ENCODE results near the gene TTF2.
"Not testable (repeated sequence)": the region's sequence is repeated elsewhere in the genome, so short reads cannot be mapped to it uniquely, and the experiment has no call there.

The TTF2 gene

DNA sequence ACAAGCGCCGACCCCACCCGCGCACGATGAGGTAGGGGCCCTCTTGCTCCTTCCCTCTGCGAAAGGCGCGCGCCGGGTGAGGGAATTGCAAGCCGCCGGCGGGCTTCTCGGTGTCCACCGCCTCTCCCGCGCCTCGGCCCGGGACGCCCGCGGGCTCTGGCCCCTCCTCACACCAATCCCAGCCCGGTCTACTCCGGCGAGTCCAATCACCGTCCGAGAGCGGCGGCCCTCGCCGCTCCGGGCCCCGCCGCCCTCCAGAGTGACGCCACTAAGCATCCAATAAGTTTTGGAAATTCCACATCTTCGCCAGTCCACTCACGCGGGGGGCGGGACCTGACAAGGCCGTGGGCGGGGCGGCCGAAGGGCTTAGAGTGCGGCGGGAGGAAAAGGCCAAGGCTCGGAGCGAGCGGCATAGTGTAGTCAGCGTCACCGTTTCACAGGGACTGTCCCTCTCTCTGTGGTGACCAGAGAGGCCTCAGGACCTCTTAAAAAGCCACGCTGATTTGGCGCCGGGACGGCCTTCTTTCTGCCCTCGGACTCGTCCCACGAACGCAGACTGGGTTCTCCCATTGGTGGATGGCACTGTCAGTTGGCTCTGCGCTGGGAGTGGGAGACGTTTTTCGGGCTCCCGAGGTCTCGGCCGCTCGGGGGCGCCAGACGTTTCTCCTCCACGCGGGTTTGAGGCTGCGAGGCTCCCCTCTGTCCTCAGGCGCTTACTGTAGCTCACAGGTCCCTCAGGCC, 61.6 kb downstream of the TTF2 start, which contains the start of gene TRIM45:
Gene TRIM45 (minus strand): TSS at position 161 of the 741 bp plus-strand sequence. CDS start 548 bp downstream, outside the sequence.
- peak; percentile 74 for DNase-seq

DNA sequence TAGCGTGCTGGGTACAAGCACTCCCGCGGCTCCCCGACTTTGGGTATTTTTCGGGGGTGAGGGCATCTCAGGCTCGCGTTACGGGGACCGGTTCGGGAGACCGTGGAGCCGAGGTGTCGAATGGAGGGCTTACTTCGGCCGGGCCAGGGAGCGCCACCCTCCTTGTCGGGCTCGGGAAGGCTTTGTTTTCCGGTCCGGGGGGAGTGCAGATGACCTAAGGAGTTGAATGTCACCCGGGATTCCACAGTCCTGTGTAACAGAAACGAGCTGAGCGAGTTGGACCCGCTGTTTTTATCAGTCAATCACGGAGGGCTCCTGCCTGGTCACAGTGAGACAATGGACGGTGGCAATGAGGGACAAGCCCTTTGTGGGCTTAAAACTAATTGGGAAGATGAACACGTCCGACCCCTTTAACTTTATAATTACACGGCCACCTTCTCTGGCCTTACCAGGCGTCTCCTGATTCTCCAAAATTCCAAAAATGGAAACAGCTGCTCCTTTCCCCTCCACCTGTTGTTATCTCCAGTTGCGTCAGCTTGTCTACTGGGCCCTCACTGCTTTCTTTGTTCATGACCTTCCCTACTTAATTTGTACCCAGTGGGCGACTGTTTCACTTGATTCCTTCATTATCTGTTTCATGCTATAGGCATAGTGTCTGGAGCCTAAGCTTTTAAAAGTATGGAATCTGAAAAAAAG, 62.4 kb downstream of the TTF2 start:
- DNase-seq, result no peak

DNA sequence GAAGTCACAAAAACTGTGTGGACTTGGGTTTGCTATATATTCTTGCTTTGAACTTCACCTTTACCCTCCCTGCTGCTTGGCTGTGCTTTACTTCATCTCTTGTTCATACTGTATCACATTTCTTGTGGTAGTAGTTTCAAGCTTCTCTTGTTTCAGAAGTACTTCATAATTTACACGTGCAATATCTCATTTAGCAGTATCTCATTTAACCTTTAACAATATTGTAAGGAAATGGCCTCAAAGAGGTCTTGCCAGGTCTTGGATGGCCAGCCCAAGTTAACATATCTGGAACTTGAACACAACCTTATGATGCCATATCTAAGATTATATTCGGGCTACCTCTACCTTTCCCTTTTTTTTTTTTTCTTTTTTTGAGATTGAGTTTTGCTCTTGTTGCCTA, 63.1 kb downstream of the TTF2 start:
- no peak for DNase-seq

DNA sequence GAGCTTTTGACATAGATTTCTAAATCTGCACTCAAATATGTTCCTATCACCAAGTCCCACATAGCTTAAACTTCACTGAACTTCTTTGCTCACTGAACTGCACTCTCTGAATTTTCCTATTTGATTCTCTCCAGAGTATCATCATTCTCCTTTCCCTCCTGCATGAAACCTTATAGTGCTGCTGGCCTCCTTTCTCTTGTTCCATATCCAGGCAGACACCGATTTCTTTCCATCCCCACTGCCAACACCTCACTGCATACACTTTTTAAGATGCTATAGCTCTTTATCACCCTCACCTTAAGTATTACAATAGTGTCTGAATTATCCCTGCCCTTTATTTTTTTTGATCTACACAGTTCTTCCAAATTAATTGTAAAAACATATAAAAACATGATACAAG, 64.5 kb downstream of the TTF2 start:
- DNase-seq, result no peak

DNA sequence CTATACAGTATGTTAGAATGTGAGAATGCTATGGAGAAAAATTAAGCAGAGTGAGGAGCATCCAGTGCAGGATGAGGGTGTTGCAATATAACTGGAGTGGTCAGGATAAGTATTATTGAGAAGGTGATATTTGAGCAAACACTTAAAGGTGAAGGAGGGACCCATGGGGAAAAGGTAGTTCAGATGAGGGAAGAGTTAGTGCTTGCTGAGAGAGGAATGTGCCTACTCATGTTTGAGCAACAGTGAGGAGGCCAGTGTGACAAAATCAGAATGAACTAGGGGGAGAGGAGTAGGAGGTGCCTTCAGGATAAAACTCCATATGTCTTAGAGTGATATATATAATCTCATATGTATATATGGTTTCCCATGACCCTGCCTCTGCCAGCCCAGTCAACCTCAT, 67.7 kb downstream of the TTF2 start:
- no peak for DNase-seq

DNA sequence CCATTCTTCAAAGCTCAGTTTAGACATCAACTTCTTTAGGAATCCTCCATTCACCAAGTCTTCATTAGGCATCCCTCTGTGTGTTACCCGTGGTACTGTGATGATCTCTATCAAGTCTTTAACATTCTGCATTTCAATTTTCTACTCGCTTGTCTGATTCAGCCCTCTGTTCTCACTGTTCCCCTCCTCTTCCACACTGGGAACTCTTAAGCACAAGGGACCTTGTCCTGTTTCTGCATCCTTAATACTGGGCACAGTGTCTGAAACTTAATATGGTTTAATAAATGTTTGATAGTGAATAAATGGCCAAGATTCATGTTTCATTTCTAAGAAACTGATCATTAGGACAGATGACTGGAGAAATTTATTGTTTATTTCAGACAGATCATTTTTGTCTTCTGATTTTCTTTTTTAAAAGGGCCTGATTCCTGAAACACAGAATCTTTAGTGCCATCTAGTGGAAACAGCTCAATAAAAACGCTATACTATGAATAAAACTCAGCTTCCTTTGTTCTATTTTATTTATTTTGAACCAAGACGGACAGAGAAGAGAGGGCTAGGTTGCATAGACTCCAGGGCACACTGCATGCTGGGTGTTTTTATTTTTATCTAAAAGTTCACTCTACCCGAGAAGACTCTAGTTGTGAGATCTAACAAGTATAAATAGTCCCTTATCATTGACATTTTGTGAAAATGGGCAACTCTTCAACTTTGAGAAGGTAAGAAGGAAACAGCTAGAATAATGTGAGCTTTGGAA, 68.4 kb downstream of the TTF2 start:
- DNase-seq, result peak; percentile 22

DNA sequence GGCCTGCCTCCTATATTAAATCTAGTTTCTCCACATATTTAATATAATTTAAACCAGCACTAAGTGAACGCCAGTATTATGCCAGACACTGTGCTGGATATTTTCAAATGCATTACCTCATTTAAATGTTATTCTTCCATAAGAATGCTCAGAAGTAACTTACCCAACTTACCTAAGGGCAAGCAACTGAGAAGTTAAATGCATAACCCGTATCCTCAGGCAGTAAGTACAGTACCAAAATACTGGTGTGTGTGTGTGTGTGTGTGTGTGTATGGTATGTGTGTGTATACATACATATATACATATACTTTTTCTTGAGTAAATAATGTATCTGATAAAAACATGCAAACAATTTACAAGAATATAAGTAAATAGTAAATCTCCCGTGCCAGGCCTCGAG, 70.4 kb downstream of the TTF2 start:
- DNase-seq, result no peak

DNA sequence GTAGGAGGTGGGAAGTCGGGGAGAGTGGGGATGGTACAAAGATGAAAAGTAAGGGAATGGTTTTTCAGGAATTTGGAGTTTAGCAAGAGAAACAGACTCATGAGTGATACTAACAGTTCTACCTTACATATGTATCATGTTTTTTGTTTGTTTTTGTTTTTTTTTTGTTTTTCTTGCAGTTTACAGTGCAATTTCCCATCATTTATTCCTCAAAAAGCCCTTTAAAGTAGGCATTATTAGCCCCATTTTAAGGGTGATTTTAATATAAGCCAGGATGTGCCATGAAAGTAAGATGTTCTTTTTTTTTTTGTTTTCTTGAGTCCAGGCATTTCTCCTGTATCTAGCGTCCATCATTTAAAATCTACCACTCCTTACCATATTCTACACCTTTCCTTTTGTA, 75.2 kb downstream of the TTF2 start:
- no peak for DNase-seq

DNA sequence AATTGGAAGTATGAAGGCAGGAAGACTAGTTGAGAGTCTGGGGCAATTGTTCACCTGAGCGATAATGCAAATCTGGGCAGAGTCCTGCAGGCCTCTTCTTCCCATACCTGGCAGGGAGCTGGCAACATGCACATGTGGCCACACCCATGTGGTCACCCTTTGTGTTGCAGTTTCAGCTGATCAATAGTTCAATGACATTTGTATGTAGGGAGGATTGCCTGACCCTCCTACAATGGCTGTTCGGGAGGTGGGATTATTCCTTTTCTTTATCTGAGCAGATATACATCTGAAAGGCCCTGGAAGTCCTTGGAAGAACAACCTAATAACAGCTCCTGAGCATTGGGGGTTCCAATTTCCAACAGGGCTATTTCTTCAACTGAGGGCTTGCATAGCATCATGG, 76.6 kb downstream of the TTF2 start:
- DNase-seq, result no peak

DNA sequence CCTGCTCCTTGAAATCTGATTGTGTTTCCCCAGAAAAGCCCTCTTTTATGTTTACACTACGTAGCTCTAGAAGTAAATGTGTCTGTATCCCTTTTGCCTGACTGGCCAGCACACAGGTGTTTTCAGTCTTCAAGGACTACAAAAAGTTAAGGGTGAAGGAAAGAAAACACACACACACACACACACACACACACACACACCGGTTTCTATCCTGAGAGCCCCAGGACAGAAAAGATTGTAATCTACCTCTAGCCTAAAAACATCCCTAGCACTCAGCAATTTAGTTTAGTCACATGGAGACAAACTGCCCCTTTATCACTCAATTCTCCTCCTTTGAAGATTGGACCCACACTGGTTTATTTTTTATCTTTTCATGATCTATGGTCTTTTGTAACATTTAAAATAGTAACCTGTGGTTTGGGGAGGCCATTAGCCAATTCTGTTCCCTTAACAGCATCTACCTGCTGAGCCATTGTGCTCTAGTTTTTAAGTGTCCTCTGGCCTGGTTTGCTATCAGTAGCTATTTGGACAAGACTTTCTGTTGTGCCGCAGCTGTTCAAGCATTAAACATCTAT, 77.2 kb downstream of the TTF2 start:
- DNase-seq, result no peak

DNA sequence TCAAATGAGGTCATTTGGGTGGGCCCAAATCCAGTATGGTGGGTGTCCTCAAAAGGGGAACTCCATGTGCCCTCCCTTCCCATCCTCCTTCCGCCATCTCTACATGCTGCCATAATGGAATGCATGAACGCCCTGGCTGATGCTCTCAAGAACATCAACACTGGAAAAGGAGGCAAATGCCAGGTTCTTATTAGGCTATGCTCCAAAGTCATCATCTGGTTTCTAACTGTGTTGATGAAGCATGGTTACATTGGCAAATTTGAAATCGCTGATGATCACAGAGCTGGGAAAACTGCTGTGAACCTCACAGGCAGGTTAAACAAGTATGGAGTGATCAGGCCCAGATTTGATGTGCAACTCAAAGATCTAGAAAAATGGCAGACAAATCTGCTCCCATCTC, 78.0 kb downstream of the TTF2 start:
- no peak for DNase-seq

DNA sequence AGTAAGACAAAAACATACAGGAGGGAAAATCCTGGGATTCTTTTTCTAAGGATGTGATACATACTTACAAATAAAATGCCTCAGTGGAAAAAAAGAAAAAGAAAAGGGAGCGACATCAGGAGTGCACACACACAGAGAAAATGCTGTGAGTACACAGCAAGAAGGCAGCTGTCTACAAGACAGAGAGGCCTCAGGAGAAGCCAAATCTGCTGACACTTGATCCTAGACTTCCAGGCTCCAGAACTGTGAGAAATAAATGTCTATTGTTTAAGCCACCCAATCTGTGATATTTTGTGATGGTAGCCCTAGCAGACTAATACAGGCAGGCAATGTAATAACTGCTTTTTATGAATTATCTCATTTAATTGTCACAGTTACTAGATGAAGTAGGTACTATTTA, 78.4 kb downstream of the TTF2 start:
- DNase-seq, result no peak

DNA sequence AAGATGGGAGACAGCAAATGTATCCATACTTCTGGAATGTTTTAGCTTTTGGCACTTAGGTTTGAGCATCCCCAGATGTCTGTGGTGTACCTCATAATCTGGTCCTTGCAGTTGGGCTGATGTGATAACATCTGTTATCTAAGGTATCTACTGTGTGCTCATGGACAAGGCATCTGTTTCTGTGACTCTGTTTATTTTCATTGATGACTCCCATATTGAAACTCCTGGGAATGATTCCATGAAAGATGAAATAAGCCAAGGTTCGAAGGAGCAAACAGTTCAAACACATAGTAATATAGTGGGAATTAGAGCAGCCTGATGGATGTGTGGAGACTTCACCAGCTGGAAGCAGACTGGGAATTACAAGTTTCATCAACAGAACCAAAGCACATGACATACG, 82.1 kb downstream of the TTF2 start:
- no peak for DNase-seq

DNA sequence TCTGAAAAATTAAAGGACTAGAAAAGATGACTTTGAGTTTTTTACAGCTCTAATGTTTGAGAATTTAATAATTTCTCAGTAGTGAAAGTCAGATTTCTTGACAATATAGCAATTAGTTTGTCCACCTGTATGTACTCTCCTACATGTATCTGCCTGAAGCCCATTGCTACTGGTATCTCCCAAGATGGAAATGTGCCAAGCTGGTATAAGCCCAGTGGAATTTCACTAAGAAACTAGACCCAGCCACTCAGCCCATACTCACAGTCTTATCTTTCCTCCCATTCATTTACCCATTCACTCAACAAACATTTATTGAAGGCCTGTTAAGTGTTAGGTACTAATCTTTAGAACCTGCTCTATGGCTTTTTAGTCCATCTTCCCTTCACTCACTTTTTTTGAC, 83.0 kb downstream of the TTF2 start:
- no peak for DNase-seq

DNA sequence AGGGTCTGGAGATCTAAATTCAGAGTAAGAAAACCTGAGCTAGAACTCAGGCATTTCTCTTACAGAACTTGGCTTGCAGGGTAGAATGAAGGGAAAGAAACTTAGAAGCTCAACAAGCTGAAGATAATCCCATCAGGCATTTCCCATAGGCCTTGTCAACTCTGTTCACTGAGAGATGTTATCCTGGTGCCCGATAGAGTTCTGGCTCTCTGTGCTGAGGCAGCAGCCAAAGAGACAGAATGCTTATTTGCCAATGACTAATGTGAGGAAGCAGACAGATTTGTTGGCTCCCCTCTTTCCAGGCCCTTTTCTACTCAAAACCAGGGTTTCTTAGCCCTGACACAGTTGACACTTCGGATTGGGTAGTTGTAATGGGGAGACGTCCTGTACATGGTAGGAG, 83.7 kb downstream of the TTF2 start:
- DNase-seq, result no peak

DNA sequence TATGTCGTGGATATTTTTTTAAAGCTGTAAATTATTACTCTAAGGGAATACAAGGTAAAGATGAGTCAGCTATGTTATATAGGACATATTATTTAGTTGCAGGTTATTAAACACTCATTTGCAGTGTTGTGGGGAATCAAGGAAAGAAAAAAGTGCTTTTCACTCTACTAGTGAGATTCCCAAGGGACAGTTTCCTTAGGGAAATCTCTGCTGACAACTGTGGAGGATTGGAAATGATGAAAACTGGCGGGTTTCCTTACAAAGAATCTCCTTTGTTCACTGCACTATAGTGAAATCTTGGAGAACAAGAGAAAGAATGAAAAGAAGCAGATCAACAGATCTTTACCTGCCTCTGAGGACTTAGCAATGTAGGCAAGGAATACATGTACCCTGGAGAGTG, 85.9 kb downstream of the TTF2 start:
- DNase-seq, result no peak

DNA sequence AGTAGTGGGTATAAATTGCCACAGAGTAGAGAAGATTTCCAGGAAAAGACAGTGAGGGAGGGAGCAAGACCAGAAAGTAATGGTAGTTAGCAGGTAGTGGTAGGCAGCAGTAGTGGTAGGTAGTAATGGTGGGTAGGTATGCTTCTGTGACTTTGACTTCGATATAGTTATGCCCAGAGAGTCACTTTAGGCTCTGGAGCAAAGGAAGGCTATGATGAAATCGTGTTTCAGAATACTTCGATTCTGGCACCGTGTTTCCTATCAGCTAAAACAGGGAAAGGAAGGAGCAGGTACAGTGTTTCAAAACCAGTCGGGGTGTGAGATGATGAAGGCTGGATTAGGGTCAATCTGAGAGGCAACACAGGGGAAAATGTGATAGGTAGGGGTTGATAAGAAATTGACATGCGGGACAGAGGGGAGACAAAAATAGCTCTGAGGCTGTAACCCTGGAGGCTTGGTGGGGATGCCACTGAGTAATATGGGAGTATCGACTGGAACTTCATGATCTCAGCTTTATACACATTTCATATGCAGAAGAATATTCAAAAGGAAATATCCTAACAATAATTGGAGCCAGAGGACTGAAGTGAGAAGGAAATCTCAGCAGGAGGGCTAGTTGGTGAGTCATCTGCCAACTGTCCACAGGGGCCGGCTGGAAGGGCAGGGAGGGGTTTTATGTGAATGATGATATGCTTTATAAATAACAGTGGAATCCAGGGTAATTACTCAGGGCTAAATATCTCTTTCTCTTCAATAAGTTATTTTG, 86.6 kb downstream of the TTF2 start:
- no peak for DNase-seq

DNA sequence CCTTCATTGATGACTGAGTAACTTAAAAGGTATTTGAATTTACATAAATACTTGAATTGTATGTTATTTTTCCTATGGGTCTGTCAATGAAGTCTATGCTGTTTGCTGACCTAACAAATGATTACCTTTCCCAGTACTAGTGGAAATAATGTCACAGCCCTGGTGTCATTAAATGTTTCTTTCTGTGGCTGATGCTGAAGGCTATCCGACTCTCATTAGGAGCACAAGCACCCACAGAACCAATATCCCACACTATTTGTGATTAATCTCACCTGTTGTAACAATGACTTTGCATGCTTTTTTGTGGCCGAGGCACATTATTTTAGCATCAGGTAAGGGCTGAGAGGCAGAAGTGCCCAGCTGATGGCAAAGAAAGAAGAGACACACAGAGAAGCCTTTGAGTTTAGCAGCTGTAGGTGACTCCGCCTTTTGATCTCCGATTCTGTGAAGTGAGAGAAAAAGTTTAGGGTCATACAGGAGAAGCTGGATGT, 87.3 kb downstream of the TTF2 start:
- no peak for DNase-seq

DNA sequence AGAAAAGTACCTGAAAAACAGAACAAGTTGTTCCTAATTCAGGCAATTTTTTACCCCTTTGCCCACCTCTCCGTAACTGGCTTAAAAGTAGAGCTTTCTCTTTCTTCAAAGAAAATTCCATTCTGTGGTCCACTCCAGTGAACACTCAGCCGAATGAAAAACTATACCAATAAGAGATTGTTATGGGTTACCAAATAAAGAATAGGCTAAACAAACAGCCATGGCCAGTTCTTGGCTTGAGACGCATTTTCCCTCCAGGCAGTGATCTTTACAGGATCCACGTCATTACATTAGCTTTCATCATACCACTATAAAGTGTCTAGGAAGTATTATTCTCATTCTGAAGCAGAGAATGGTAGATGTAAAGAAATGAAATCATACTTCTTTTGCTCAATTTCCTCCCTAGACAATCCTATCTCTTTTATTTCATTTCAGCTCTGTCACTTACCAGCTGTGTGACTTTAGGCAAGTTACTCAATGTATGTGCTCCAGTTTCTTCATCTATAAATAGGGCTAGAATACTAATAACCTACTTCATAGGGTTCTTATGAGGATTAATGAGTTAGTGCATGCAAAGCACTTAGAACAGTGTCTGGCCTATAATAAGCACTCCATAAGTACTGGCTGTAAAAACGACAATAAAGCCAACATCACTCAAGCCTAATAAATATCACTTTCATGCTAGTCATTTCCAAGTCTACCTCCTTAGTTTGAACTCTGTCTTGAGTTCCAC, 87.9 kb downstream of the TTF2 start:
- no peak for DNase-seq

DNA sequence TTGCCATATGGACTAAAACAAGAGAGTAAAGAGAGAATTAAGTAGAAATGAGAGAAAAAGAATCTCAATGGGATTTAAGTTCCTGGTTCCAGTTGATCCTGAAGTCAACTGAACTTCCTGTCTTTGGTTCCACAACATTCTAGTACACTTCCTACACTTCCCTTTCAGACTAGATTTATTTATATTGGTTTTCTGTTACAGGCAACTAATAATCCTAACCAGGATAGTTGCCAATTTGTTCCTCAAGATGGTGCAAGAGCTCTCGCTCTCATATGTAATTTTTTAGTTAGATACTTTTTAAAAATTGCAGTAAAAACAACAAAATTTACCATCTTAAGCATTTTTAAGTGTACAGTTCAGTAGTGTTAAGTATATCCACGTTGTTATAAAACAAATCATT, 90.2 kb downstream of the TTF2 start:
- no peak for DNase-seq

DNA sequence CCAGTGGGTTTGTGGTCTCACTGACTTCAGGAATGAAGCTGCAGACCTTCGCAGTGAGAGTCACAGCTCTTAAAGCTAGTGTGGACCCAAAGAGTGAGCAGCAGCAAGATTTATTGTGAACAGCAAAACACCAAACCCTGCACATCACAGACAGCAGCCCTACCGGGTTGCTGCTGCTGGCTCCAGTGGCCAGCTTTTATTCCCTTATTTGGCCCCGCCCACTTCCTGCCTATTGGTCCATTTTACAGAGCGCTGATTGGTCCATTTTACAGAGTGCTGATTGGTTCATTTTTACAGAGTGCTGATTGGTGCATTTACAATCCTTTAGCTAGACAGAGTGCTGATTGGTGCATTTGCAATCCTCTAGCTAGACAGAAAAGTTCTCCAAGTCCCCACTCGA, 91.2 kb downstream of the TTF2 start:
- not testable (repeated sequence) for DNase-seq
